A172 (cell line): ENCODE results near the gene MSH2. TPM values are rescaled to one million over a fixed set of nuclear protein-coding genes. Genes with fewer than 3 reads are reported as not detected.
A peak's percentile ranks its signal among the peaks of the same experiment; 100 is the strongest.

Experiments used
- DNase-seq: peaks from one replicate; pipeline ENCODE4 v3.0.0-alpha.2; 2015; ENCODE audit warnings: low spot score
- total RNA-seq: library from RNA; depleted of rRNA; stranded (reverse); fragments of >200 nt; shearing (Covaris generic); gene quantifications from 2 replicates; pipeline ENCODE4 v1.2.3, GENCODE V29; 2014

The MSH2 gene
- total RNA-seq, 1 experiment from 2014 or later: 115 TPM

- DNase-seq: no peak
Measured at GRCh38 chr2:47508080-47508479, 105.1 kb downstream of the MSH2 start.

GRCh38 chr2:47508641-47509040, 105.7 kb downstream of the MSH2 start:
- DNase-seq: no peak

- DNase-seq: no peak
Measured at GRCh38 chr2:47509250-47509649, 106.3 kb downstream of the MSH2 start.

GRCh38 chr2:47509821-47510385, 106.9 kb downstream of the MSH2 start:
- DNase-seq: no peak

- no peak for DNase-seq
Measured at GRCh38 chr2:47510745-47511144, 107.8 kb downstream of the MSH2 start.

GRCh38 chr2:47512581-47513083, 109.7 kb downstream of the MSH2 start:
- peak; percentile 72 for DNase-seq

GRCh38 chr2:47513981-47514520, 111.1 kb downstream of the MSH2 start:
- DNase-seq: no peak

- no peak for DNase-seq
Measured at GRCh38 chr2:47516360-47517104, 113.6 kb downstream of the MSH2 start.

- DNase-seq: no peak
Measured at GRCh38 chr2:47518497-47519146, 115.7 kb downstream of the MSH2 start.

GRCh38 chr2:47519147-47519537, 116.2 kb downstream of the MSH2 start:
- no peak for DNase-seq

GRCh38 chr2:47519604-47520301, 116.8 kb downstream of the MSH2 start:
- DNase-seq: no peak

GRCh38 chr2:47520302-47520630, 117.3 kb downstream of the MSH2 start:
- DNase-seq: no peak

GRCh38 chr2:47520825-47521665, 118.1 kb downstream of the MSH2 start:
- DNase-seq: no peak

GRCh38 chr2:47521666-47522285, 118.8 kb downstream of the MSH2 start:
- DNase-seq: no peak

- no peak for DNase-seq
Measured at GRCh38 chr2:47525167-47525566, 122.2 kb downstream of the MSH2 start.

- no peak for DNase-seq
Measured at GRCh38 chr2:47528455-47528854, 125.5 kb downstream of the MSH2 start.

- DNase-seq: peak; percentile 26
Measured at GRCh38 chr2:47528874-47529273, 125.9 kb downstream of the MSH2 start.

- DNase-seq: no peak
Measured at GRCh38 chr2:47530105-47530760, 127.3 kb downstream of the MSH2 start.

- DNase-seq: no peak
Measured at GRCh38 chr2:47531378-47532042, 128.6 kb downstream of the MSH2 start.
